Sigmoid colon (tissue), 7 donors: ENCODE results near the gene GCDH. TPM values are rescaled to one million over a fixed set of nuclear protein-coding genes. Genes with fewer than 3 reads are reported as not detected.

Experiments used
- DNase-seq: peaks from one replicate; pipeline ENCODE4 v3.0.0-alpha.2; 2019
- H3K27ac ChIP-seq, 4 donors: fragments of 200-600 bp; sonication (generic); one replicate each; pipeline ENCODE4 v1.5.1; 2016 to 2019; ENCODE audit warnings: mild to moderate bottlenecking in 1 of 4
- H3K27me3 ChIP-seq, 3 donors: fragments of 200-600 bp; sonication (generic); one replicate each; pipeline ENCODE4 v1.5.1; 2019; ENCODE audit warnings: mild to moderate bottlenecking in 1 of 3
- H3K36me3 ChIP-seq, 4 donors: fragments of 200-600 bp; sonication (generic); one replicate each; pipeline ENCODE4 v1.5.1; 2016 to 2019
- H3K4me1 ChIP-seq, 4 donors: fragments of 200-600 bp; sonication (generic); one replicate each; pipeline ENCODE4 v1.5.1; 2017 to 2019
- H3K4me3 ChIP-seq, 4 donors: fragments of 200-600 bp; sonication (generic); one replicate each; pipeline ENCODE4 v1.5.1; 2017 to 2019; ENCODE audit warnings: mild to moderate bottlenecking in 2 of 4, moderate library complexity in 1 of 4
- H3K9me3 ChIP-seq, 4 donors: fragments of 200-600 bp in 3 of 4; sonication (generic) in 3 of 4; one replicate each; pipeline versions ENCODE4 v1.5.1 to v1.6.1; 2013 to 2019
- EP300 ChIP-seq, 4 donors: sonication (generic); formaldehyde crosslinking; IDR thresholded peaks; one replicate each; pipeline ENCODE4 v1.6.1; 2017; ENCODE audit warnings: antibody characterized with exemption in 4 of 4
- POLR2A ChIP-seq, 2 donors: fragments of 450-650 bp; IDR thresholded peaks; one replicate each; pipeline ENCODE4 v1.6.1; 2016; ENCODE audit warnings: antibody characterized with exemption in 2 of 2, mild to moderate bottlenecking in 2 of 2, moderate library complexity in 2 of 2
- POLR2AphosphoS5 ChIP-seq, 4 donors: sonication (generic); formaldehyde crosslinking; IDR thresholded peaks; one replicate each; pipeline ENCODE4 v1.6.1; 2017; ENCODE audit warnings: antibody characterized with exemption in 4 of 4
- WGBS, 2 donors: extraction: QIAGEN DNeasy Blood & Tissue Kit; methylation state at CpG; one replicate each; pipeline ENCODE4 v1.1.7; 2013; 5-methylcytosine and 5-hydroxymethylcytosine counted together
- intact Hi-C: fragments of 100-400 bp; cut with DNase I; formaldehyde crosslinking; loops from one replicate; pipeline ENCODE4 v1.15.1; 2023
- polyA plus RNA-seq, 3 donors: library from polyadenylated mRNA; stranded (reverse); fragments of 200-250 nt; gene quantifications; one replicate each; pipeline ENCODE4 v1.2.3, GENCODE V29; 2013
- total RNA-seq, 4 donors: library from RNA; depleted of rRNA; stranded (reverse); fragments of >200 nt; gene quantifications; one replicate each; pipeline ENCODE4 v1.1.0, GENCODE V29; 2016
- TF ChIP-seq, protein P1 (sequence below), 4 experiments: fragments of 450-650 bp in 3 of 4; fragments of 200-600 bp in 1 of 4; IDR thresholded peaks; one replicate each; pipeline ENCODE4 v1.5.1; 2016 to 2019; ENCODE audit warnings: antibody characterized with exemption in 4 of 4, mild to moderate bottlenecking in 3 of 4, moderate library complexity in 2 of 4
- donor health status: healthy with polysubstance abuse.
- donor health status: Bipolar disorder and iron deficiency.
- donor health status: healthy.

Gene GCDH
- total and polyA plus RNA-seq, 7 donors, result 10.8 to 85.0 (median 27.1) TPM

DNA sequence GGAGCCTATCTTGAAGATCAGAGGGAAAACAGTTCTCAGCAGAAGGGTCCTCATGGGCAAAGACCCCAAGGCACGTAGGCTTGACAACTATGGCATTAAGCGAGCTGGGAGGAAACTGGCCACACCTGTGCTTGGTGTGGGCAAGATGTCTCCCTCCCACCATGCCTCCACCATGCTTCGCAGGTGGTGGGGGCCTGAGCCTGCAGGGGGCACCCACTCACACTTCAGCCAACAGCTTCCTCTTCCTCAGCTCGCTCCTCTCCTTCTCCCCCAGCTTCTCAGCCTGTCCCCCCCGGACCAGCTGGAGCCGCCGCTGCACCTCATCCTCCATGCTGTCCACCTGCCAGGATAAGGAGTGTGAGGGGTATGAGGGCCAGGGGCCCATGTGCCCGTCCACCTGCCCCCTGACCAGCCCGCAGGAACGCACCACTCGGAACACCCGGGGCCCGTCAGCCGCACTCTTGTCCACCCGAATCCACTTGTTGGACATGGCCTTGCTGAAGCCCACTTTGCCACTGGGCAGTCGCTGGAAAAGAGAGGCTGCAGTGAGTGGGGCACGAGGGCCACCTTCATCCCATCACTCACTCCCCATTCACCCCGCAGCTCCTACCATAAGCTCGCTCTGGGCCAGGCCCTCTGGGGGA is 39.2 kb downstream of the GCDH start:
- Histone ChIP-seq H3K36me3 (peaks cover 20 to 58% (median 38%) of the 10 kb centered on the region in 4 donors), H3K9me3 (no peaks in the 10 kb centered on the region), H3K4me1 (peaks cover 0 to 22% (median 14%) of the 10 kb centered on the region in 4 donors), H3K27me3 (no peaks in the 10 kb centered on the region), H3K4me3 (no peak overlapping the region), H3K27ac (no peak overlapping the region)
- intact Hi-C loops, result loop anchor here (5.0 kb wide), 1 partner anchor 38 kb away; the partner anchor contains the start of gene GCDH
- no peak for TF ChIP-seq POLR2AphosphoS5 (IDR thresholded peaks at IDR 0.05)
- no peak for TF ChIP-seq EP300 (IDR thresholded peaks at IDR 0.05)
- TF ChIP-seq, protein P1, sequence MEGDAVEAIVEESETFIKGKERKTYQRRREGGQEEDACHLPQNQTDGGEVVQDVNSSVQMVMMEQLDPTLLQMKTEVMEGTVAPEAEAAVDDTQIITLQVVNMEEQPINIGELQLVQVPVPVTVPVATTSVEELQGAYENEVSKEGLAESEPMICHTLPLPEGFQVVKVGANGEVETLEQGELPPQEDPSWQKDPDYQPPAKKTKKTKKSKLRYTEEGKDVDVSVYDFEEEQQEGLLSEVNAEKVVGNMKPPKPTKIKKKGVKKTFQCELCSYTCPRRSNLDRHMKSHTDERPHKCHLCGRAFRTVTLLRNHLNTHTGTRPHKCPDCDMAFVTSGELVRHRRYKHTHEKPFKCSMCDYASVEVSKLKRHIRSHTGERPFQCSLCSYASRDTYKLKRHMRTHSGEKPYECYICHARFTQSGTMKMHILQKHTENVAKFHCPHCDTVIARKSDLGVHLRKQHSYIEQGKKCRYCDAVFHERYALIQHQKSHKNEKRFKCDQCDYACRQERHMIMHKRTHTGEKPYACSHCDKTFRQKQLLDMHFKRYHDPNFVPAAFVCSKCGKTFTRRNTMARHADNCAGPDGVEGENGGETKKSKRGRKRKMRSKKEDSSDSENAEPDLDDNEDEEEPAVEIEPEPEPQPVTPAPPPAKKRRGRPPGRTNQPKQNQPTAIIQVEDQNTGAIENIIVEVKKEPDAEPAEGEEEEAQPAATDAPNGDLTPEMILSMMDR (IDR thresholded peaks at IDR 0.05), result no peak
- no peak for TF ChIP-seq POLR2A (IDR thresholded peaks at IDR 0.05)
- DNase-seq, result no peak
- WGBS, 2 donors, result 93 to 94% methylated on average over 19 of the region's 19 CpGs

DNA sequence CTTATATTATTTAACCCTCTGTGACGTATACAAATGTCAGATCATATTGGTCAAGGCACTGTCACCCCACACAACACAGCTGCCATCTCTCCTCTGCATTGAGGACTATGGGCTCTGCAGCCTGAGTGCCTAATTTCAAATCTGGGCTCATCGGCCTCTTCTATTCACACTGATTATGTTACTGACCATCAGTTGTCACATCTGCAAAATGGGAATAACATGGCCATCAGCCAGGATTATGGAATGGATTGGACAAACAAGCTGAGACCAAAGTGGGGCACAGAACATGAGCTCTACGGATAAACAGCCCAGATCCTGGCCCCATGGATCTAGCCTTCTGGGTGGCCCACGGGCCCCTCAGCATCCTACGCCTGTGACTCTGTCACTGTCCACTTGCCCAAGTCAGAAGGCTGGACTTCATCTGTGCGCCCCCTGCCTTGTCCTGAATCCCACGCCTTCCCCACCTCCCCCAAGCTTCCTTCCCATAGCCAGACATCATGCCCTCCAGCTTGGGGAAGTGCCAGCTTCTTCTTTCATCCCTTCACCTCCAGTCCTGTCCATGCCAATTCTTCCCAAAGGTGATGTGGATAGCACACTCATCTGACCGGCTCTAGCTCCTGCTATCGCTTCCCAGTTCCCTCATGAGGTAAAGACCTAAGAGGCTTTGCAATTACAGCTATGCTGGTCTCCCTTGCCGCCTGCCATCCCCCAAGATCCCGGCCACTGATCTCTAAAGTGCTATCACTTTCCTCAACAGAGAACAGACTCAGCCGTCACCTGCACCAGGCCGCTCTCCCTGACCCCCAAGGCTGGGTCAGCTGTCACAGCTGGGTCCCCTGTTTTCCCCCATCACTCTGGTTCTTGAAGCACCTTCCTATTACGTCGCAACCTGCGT is 41.7 kb downstream of the GCDH start:
- 31% methylated on average over 16 of the region's 16 CpGs for WGBS, 2 donors

DNA sequence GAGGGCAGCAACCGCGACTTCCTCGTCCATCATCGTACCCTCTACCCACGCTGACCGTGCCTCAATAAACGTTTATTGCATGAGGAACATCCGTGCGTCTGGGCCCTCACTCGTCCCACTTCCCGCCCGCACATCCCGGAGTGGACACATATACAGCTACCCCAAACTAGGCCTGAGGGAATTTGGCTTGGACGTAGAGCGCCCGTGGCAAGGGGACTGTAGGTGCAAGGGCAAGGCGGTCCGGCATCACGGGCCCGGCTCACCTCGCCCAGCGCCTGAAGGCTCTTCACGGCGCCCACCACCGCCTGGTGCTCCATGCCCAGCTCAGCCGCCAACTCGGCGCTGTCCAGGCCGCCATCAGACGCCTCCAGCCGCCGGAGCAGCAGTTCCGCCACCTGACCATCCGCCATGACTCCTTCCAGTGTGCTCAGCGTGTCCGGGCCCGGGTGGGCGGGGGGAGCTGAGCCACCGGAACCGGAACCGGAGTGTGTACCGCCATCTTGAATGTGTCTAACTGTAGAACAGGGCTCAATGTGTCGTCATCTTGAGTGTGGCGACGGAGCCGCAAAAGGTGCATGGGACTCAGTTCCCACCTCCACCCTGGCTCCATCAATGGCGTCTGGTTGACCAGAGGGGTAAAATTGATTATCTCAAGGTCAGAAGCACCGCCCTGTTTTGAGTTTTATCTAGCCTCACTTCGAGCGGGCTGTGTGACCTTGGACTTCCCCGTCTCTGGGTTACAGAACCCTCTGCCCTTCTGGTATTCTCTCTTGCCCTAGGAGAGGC is 42.5 kb downstream of the GCDH start, which contains the start of gene FARSA:
Gene FARSA, minus strand, starts transcription at position 425 of the 786 bp plus-strand sequence. Its CDS starts 15 bp downstream, at position 410.
- 1 to 2% methylated on average over 51 of the region's 51 CpGs for whole genome bisulfite sequencing, 2 donors
- Histone ChIP-seq H3K27me3 (no peaks in the 10 kb centered on the region), H3K27ac (peak within 1 kb of the TSS; percentile 84 to 89 (median 86)), H3K4me1 (peaks cover 0 to 31% (median 23%) of the 10 kb centered on the region in 4 donors), H3K4me3 (peak within 1 kb of the TSS; percentile 95 to 97 (median 96)), H3K36me3 (peaks cover 6 to 24% (median 13%) of the 10 kb centered on the region in 4 donors), H3K9me3 (no peaks in the 10 kb centered on the region)
- TF ChIP-seq, protein P1 (IDR thresholded peaks at IDR 0.05), result no peak
- TF ChIP-seq POLR2AphosphoS5 (IDR thresholded peaks at IDR 0.05) (peak; percentile 89 to 97 (median 96)), POLR2A (IDR thresholded peaks at IDR 0.05) (peak in 1 of 2 donors; percentile 10), EP300 (IDR thresholded peaks at IDR 0.05) (no peak)
- DNase-seq, result peak; percentile 96
- intact Hi-C loops, result loop anchor here (5.0 kb wide), 1 partner anchor 41 kb away; the partner anchor contains the start of gene GCDH

More for the DNA sequence above, 41.7 kb downstream of the GCDH start:
- intact Hi-C loops, result loop anchor here (5.0 kb wide), 1 partner anchor 40 kb away; the partner anchor contains the start of gene GCDH
- DNase-seq, result no peak
- H3K9me3 ChIP-seq, result no peaks in the 10 kb centered on the region
- peaks cover 11 to 33% (median 19%) of the 10 kb centered on the region in 4 donors for H3K36me3 ChIP-seq
- peak overlapping the region; percentile 84 to 89 (median 86) for H3K27ac ChIP-seq
- H3K4me1 ChIP-seq, result peaks cover 0 to 27% (median 19%) of the 10 kb centered on the region in 4 donors
- TF ChIP-seq POLR2A (IDR thresholded peaks at IDR 0.05) (no peak), POLR2AphosphoS5 (IDR thresholded peaks at IDR 0.05) (no peak), EP300 (IDR thresholded peaks at IDR 0.05) (no peak)
- TF ChIP-seq, protein P1 (IDR thresholded peaks at IDR 0.05), result no peak
- H3K27me3 ChIP-seq, result no peaks in the 10 kb centered on the region
- peak overlapping the region; percentile 95 to 97 (median 96) for H3K4me3 ChIP-seq

GRCh38 chr19:12935071-12935470 is 44.1 kb downstream of the GCDH start:
- DNase-seq, result no peak
- no peak overlapping the region for H3K27ac ChIP-seq
- H3K4me1 ChIP-seq, result peaks cover 0 to 41% (median 32%) of the 10 kb centered on the region in 4 donors
- peaks cover 2 to 16% (median 7%) of the 10 kb centered on the region in 4 donors for H3K36me3 ChIP-seq
- no peak overlapping the region for H3K4me3 ChIP-seq
- H3K27me3 ChIP-seq, result no peaks in the 10 kb centered on the region
- WGBS, 2 donors, result 94 to 95% methylated on average over 10 of the region's 10 CpGs
- H3K9me3 ChIP-seq, result no peaks in the 10 kb centered on the region
- intact Hi-C loops, result no loop called here
- TF ChIP-seq, protein P1 (IDR thresholded peaks at IDR 0.05), result no peak
- TF ChIP-seq EP300 (IDR thresholded peaks at IDR 0.05), result no peak
- TF ChIP-seq POLR2AphosphoS5 (IDR thresholded peaks at IDR 0.05), result no peak
- no peak for TF ChIP-seq POLR2A (IDR thresholded peaks at IDR 0.05)
